HG03460 (cell line): ENCODE data around the gene KRTAP13-2.

Experiments
- ATAC-seq: cut with Tn5 transposase; IDR thresholded peaks from one replicate; pipeline ENCODE4 v1.9.1; 2021; ENCODE audit not compliant: unreplicated experiment

Gene KRTAP13-2, protein sequence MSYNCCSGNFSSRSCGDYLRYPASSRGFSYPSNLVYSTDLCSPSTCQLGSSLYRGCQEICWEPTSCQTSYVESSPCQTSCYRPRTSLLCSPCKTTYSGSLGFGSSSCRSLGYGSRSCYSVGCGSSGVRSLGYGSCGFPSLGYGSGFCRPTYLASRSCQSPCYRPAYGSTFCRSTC

DNA sequence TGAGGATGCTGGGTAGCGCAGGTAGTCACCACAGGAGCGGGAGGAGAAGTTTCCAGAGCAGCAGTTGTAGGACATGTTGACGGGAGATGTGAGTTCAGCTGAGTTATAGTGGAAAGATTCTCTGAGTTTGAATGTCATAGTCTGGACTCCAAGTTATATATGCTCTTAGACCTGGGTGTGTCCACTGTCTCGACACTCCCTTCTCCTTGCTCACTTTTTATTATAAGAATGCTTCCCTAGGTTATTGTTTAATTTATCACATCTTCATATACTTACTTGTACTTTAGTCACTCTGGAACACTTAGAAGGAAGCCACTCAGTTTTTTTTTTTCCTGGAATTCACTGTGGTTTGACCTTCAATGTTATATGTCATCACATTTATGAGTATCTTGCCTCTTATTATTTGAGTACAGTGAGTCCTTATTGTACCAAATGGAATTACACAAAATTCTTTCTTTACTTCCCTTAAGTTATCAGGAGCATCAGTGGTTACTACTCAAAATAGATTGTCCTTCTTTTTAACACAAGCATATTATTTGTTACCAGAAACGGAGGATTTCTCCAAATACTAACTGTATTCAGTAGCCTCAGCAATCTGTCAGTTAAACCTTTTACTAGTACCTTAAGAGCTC is at the start of gene KRTAP13-2:
TSS of gene KRTAP13-2 (minus strand) at position 133 of the 632 bp plus-strand sequence. CDS start at position 75, 58 bp downstream.
- no peak for ATAC-seq

DNA sequence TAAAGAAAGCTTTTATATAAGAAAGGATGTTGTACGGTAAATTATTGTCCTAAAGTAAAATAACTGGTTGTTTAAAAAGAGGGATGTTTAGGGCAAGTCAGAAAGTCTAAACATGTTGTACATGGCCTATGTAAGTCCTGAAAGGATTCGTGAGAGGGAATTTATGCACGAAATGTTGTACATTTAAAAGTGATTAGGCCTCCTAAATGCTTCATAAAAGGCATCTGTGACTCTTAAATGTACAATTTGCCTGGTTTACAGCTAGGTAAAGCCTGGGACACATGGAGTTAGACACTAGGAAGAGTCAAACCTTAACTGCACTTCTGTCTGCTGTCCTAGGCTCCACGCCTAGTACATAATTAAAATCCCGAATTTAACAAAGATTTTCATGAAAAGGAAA is 43.9 kb upstream of the KRTAP13-2 start:
- ATAC-seq = no peak

DNA sequence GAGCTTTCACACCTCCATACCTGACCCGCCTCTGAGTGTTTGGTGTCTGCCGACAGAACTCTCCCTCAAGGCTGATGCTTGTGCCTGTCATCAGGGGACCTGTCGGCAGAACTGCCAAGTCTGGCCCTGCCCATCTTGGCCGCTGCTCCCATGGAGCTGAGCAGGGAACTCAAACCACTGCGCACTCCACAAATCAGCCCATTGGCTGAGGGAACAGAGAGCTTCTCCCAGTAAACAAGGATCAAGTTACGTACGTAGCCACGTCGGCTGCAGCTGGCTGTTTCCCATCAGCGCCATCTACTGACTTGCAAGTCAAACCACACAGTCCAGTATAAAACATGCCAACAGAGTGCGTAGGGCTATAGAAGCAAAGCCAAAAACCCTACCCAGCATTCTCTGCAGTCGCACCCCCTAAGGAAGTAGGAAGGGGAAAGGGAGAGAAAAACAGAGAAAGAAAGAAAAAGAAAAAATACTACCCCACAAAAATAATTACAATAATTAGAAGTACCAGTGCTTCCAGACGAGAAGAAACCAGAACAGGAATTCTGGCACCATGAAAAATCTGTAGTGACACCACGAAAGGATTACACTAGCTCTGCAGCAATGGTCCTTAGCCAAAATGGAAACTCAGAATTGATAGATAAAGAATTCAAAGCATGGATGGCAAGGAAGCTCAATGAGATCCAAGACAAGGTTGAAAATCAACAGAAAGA is 36.9 kb upstream of the KRTAP13-2 start:
- ATAC-seq = no peak

DNA sequence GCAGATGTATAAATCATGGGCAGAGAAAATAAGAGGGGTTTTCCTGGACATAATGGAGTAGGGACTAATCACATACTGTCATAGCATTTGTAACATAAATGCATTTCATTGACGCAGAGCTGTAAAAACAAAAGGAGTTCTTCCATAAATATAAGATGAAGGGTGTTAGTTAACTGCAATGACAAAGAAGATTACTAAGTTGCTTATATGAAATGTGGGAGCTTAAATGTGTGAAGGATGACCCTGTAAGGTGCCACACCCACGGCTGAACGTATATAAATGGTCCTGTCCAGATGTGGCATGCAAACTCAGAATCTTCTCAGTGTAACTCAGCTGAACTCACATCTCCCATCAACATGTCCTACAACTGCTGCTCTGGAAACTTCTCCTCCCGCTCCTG is 23.7 kb upstream of the KRTAP13-2 start, which contains the start of gene KRTAP13-1:
TSS of gene KRTAP13-1 (plus strand) at position 301 of the 400 bp plus-strand sequence. CDS start at position 357, 56 bp downstream.
- ATAC-seq = no peak

DNA sequence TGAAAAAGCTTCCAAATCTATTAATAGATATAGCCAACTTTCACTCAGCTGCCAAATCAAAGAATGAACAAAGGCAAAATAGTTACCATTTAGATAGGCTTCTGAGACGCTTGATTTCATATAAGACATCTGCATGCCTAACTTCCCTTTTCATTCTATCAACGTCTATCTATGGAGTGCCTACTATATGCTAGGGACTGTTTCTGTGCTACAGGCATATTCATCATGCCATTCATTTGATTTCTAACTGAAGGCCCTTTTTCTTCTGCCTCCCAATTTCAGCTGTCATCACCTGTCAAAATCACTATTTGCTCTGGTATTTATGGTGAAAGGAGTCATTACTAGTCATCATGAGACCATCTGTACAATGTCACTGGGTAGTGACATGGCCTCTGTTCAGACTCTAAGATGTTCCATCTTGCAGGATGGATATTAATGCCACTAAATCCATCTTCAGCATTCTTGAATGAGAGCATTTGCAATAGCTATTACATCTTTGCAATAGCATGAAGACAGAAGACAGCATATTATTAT is 19.5 kb upstream of the KRTAP13-2 start:
- ATAC-seq = no peak

DNA sequence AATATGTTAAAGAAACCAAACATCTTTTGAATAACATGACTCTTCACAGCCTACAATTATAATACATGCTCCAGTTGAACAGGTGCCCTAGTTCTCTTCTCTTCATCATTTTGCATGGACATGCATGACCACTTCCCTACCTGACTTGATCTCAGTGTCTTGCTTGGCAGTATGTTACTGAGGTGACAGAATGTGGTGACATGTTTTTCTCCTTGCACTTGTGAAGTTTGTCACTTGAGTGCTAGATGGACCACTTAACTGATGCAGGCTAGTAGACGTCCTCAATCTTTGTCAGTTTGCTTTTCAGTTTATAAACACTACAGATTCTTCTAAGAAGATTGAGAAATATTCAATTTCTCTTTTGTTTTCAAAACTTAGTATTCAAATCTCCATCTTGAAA is 10.1 kb upstream of the KRTAP13-2 start:
- ATAC-seq = no peak

DNA sequence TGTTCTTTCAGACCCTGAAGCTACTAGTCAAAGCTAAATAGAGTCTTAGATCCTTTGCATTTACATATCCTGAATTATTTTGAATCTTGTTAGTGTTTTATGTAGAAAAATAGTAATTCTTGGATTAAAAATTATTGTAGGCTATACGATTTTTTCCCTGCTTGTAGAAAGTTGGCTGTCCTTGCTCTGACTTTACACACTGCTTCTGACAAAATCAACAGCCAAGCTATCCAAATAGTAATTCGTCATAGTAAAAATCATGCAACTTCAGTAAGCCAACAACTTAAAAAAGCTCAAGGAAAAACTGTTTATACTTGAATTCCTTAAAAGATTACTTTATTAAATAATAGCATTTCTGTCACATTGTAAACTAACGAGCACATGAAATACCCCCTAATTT is 16.2 kb downstream of the KRTAP13-2 start:
- no peak for ATAC-seq

DNA sequence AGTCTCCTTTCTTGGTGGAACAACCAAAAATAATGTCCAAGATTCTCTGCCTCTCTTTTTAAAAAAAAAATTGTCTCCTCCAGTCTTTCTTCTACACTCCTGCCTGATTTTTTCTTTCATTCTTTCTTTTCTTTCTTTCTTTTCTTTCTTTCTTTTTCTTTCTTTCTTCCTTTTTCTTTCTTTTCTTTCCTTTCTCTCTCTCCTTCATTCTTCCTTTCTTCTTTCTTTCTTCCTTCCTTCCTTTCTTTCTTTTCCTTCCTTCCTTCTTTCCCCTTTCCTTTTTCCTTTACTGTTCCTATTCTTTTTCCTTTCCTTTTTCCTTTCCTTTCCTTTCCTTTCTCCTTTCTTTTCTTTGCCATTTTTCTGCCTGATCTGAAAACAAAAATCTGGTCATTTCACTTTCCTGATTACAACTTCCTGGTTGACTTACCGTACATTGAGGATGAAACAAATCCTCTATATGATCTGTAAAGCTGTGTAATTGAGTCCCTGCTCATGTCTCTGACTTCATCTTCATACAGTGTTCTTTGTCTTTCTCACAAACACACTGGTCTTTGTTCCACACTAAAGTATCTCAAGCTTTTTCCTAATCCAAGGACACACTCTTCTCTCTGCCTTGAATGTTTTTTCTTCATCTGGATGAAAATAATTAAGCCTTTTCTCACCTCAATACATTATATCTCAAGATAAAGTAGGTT is 17.6 kb downstream of the KRTAP13-2 start:
- ATAC-seq = no peak

DNA sequence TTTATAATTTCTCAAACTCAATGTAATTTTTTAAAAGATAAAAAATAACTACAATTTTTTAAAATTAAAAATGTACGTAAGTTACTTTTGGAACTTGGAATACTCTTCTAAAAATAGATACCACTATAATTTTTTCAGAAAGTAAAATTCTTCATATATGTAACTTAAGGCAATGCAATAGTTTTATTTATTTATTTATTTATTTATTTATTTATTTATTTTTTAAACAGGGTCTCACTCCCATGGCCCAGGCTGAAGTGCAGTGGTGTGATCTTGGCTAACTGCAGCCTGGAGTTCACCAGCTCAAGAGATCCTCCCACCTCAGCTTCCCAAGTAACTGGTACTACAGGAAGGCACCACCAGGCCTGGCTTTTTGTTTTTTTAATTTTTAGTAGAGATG is 20.5 kb downstream of the KRTAP13-2 start:
- no peak for ATAC-seq

DNA sequence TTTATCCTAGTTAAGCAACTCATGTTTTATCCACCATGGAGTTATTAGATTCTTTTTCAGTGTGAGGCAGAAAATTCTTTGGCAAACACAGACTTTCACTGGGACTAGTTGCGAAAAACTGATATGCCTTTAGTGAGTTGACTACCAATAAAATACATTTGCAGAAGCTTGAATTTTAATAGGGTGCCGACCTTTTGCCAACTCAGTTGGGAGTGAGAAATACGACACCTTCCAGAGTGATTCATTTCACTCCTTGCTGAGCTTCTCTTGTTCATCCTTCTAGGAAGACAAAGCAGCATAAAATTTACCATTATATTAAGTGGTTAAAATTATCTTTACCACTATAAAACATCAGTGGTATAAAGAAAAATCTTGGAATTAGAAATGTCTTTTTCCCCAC is 22.5 kb downstream of the KRTAP13-2 start:
- no peak for ATAC-seq

DNA sequence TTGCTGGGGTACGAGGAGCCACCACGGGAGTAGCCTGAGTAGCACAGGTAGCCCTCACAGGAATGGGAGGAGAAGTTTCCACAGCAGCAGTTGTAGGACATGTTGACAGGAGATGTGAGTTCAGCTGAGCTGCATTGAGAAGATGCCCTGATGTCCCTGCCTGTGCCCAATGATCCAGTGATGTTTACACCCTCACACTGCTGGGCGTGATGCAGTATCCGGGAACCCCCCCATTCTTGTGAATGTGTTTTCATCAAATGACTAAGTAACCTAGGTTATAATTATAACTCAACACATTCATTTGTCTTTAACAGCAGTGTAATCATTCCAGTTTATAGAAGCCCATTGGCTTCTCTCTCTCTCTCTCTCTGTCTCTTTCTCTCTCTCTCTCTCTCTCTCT is 23.6 kb downstream of the KRTAP13-2 start, which contains the start of gene KRTAP23-1:
TSS of gene KRTAP23-1 (minus strand) at position 101 of the 400 bp plus-strand sequence. CDS start at position 101, 0 bp downstream.
- no peak for ATAC-seq

DNA sequence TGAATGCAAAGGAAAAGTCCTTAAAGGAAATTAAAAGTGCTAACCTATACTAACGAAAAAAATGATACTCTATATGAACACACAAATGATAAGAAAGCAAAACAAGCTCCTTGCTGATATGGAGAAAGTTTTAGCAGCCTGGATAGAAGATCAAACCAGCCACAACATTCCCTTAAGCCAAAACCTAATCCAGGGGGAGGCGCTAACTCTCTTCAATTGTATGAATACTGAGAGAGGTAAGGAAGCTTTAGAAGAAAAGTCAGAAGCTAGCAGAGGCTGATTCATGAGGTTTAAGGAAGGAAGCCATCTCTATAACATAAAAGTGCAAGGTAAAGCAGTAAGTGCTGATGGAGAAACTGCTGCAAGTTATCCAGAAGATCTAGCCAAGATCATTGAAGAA is 27.1 kb downstream of the KRTAP13-2 start:
- no peak for ATAC-seq

DNA sequence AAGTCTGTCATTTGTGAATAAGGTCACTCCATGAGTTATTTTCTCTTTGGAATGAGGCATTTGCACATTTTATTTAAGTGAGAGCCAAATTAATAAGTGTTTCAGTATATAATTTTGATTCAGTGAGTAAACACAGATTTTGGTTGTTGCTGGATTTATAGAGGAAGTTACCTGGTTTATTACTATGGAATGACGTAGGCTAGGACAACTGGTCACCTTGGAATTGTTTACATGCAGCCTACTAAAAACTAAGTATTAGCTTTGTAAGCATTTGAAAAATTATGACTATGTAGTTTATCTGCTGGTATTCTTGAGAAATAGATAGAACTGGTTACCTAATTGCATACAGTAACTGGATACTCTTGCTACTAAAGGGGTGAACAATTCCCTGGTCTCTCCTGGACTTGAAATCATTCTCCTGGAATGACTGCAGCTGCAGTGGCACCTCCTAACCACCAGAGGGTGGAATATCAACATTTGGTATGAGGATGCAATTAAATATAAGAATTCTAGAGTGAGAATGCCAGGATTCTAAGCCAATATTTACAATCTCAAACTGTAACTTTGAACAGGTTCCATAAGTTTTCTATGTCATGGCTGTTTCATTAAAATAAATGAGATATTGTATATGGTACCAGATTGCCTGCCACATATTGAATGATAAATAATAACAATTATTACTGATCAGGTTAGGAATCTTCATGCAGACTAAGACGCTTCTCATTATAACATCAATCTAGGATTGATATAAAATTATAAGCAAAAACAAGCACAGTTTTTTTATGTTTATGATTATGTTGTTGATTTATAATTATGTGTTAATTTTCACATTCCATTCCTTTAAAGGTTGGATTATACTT is 31.1 kb downstream of the KRTAP13-2 start:
- ATAC-seq = no peak

DNA sequence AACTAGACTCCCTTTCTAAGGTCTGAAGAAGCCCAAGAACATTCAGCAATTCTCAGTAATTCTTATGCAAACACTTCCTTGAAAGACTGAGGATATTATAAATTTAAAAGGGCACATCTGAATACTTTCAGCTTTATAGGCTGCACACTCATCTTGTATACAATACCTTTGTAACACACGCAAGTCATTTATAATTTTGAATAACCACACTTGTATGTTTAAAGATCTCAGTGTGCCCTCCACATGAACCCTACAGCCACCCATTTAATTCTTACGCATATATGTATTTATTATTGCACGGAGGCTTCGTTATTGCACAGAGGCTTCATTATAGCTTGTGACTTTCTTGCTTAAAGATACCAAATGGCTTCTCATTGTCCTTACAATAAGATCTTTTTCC is 33.4 kb downstream of the KRTAP13-2 start:
- no peak for ATAC-seq

DNA sequence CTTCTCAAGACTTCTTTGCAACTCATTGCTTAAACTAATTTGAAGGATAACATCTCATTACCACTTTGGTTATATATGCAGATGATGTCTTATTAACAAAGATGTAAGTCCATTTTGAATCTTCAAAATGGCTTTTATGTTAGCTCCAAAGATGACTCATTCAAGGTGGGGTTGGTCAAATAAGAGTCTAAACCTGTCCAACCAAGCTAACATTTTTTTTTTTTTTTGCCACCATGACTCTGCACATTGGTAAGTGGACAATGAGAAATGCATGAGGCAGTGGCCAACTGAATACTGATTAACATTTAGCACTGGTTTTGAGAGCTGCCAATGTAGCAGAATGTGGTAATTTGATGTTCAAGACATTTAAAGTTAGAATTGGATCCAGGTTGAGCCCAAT is 34.3 kb downstream of the KRTAP13-2 start:
- no peak for ATAC-seq

DNA sequence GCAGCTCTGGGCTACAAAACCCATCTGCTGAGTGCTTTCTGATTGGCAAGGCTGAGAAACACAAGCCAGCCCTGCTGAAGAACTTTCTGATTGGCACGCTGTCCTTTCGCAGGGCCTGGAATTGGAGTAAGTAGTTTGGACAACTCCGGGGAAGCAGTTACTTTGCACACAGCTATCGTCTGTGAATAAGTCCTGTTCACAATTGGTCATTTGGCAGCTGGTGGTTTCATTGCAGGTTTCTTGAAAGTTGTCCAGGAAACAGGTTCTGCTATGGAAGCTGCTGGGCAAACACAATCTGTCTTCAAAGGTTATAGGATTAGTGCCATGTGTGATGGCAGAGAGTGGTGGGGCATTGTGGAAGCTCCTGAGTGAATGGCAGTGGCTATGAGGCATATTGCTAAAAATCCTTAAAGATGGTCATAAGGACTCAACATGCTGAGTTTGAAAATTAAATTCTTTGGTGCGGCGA is 34.8 kb downstream of the KRTAP13-2 start, which contains the start of gene KRTAP27-1:
TSS of gene KRTAP27-1 (minus strand) at position 419 of the 469 bp plus-strand sequence. CDS start at position 393, 26 bp downstream.
- no peak for ATAC-seq

DNA sequence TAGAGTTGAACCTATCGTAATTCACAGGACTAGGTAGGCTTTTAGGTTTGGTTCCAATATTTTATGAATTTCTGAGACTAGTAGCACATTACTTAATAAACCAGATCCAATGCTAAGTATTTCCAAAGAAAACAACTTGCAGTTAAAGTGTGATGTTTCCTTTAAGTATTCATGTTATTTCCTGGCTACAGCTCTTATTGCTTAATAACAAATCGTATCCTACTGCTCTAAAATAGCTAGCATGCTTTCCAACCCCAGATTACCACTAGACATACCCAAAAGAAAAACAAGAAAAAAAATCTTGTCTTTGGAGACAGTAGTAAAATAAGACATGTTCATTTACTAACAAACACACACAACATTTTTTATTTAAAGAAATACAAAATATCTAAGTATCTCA is 35.5 kb downstream of the KRTAP13-2 start:
- ATAC-seq = no peak

DNA sequence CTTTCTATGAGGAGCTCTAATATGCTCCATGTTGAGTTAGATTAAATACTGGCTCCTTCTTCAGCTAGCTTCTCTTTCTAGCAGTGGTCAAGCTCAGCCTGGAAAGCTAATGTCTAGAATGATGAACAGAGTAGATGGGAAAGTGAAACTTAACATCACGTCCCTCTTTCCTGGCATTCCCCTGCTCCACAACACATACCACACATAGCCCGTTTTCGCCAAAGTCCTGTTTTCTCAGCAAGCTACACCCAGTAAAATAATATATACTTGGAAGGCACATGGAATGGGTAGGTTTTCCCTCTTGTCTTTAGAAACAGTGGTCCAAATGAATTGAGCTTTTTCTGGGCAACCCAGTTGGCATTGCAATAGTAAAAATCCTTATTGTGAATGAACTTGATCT is 38.3 kb downstream of the KRTAP13-2 start:
- no peak for ATAC-seq

DNA sequence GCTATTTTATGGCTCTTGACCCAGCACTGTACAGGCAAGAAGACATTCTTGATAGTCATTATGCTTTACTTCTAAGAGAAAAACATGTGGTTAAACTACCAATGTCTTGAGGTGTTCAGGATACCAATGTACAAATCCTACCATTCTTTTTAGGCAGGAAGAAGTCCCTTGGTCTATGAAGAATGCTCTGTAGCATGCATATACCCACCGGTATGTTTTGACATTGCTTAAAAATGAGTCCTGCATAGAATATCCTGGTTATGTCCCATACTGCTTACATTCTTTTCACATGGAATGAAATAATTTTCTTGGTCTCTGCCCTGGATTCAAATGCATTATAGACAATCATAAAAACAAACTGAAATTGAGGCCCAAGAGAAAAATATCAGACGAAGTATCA is 39.4 kb downstream of the KRTAP13-2 start:
- ATAC-seq = no peak
